WTC11 (cell line): ENCODE measurements around the gene PADI2. TPM values are rescaled to one million over a fixed set of nuclear protein-coding genes. Genes with fewer than 3 reads are reported as not detected.
A peak's percentile ranks its signal among the peaks of the same experiment; 100 is the strongest.

ENCODE experiments used
- ATAC-seq: fragments of 200-7000 bp; cut with Tn5 transposase; 2 replicates; pipeline ENCODE4 v1.10.0; 2021; ENCODE audit warnings: mild to moderate bottlenecking, moderate library complexity
- CTCF ChIA-PET: fragments of 300-600 bp; sonication (Branson Sonifier 250); formaldehyde crosslinking; loops from one replicate; lab custom pipeline; 2021; ENCODE audit warnings: antibody characterized with exemption; lab: Charles Lee
- POLR2A ChIA-PET: fragments of 350-600 bp; sonication (Branson Sonifier 250); formaldehyde crosslinking; loops from one replicate; lab custom pipeline; 2021; ENCODE audit warnings: antibody characterized with exemption; lab: Charles Lee
- DNase-seq: peaks from one replicate; pipeline ENCODE4 v3.0.0; 2021; ENCODE audit warnings: low spot score
- H3K27ac Mint-ChIP-seq: 2 replicates; pipeline ENCODE4 v1.8.0; 2021; ENCODE audit warnings: mixed read lengths
- H3K27me3 Mint-ChIP-seq: 2 replicates; pipeline ENCODE4 v1.8.0; 2021; ENCODE audit warnings: low read depth, mild to moderate bottlenecking, moderate library complexity, mixed read lengths
- H3K36me3 Mint-ChIP-seq: 2 replicates; pipeline ENCODE4 v1.8.0; 2021; ENCODE audit warnings: mixed read lengths
- H3K4me1 Mint-ChIP-seq: 2 replicates; pipeline ENCODE4 v1.8.0; 2022; ENCODE audit warnings: mixed read lengths
- H3K4me3 Mint-ChIP-seq: 2 replicates; pipeline ENCODE4 v1.8.0; 2021; ENCODE audit warnings: mild to moderate bottlenecking, moderate library complexity, mixed read lengths
- H3K9me3 Mint-ChIP-seq: 2 replicates; pipeline ENCODE4 v1.8.0; 2021; ENCODE audit warnings: mixed read lengths
- FOXJ3 ChIP-seq: sonication (generic); formaldehyde crosslinking; IDR thresholded peaks from 2 replicates; pipeline ENCODE4 v1.9.0; 2021; ENCODE audit warnings: missing genetic modification reagents, mild to moderate bottlenecking, borderline replicate concordance
- SMAD4 ChIP-seq: sonication (generic); formaldehyde crosslinking; IDR thresholded peaks from 2 replicates; pipeline ENCODE4 v1.8.0; 2022; ENCODE audit warnings: mild to moderate bottlenecking, missing genetic modification reagents
- TEAD1 ChIP-seq: sonication (generic); formaldehyde crosslinking; IDR thresholded peaks from 2 replicates; pipeline ENCODE4 v1.8.0; 2022; ENCODE audit warnings: mild to moderate bottlenecking, missing genetic modification reagents
- ZNF232 ChIP-seq: sonication (generic); formaldehyde crosslinking; IDR thresholded peaks from 2 replicates; pipeline ENCODE4 v1.8.0; 2022; ENCODE audit warnings: mild to moderate bottlenecking, missing genetic modification reagents
- ZNF423 ChIP-seq: fragments of 250-450 bp; sonication (Bioruptor Pico); IDR thresholded peaks from 2 replicates; pipeline ENCODE4 v2.1.2; 2022; ENCODE audit warnings: mild to moderate bottlenecking, moderate library complexity
- total RNA-seq: library from RNA; stranded (reverse); gene quantifications from 3 replicates; pipeline ENCODE4 v1.2.3, GENCODE V29; 2021
- TF ChIP-seq, protein P1 (sequence below): sonication (generic); formaldehyde crosslinking; IDR thresholded peaks from 2 replicates; pipeline ENCODE4 v1.8.0; 2022; ENCODE audit warnings: missing genetic modification reagents
- TF ChIP-seq, protein P2 (sequence below): sonication (generic); formaldehyde crosslinking; IDR thresholded peaks from 2 replicates; pipeline ENCODE4 v1.8.1; 2023; ENCODE audit warnings: mild to moderate bottlenecking, missing genetic modification reagents, borderline replicate concordance
- TF ChIP-seq, protein P3 (sequence below): fragments of 250-450 bp; sonication (Bioruptor Pico); IDR thresholded peaks from 2 replicates; pipeline ENCODE4 v1.9.0; 2021; ENCODE audit warnings: mild to moderate bottlenecking, borderline replicate concordance
- TF ChIP-seq, protein P4 (sequence below): sonication (generic); formaldehyde crosslinking; IDR thresholded peaks from 2 replicates; pipeline ENCODE4 v1.8.1; 2022; ENCODE audit warnings: low read depth, mild to moderate bottlenecking, moderate library complexity, missing genetic modification reagents, borderline replicate concordance
- TF ChIP-seq, protein P5 (sequence below): sonication (generic); formaldehyde crosslinking; IDR thresholded peaks from 2 replicates; pipeline ENCODE4 v1.8.0; 2022; ENCODE audit warnings: mild to moderate bottlenecking, missing genetic modification reagents
- TF ChIP-seq, protein P6 (sequence below): sonication (generic); formaldehyde crosslinking; IDR thresholded peaks from 2 replicates; pipeline ENCODE4 v1.8.0; 2023; ENCODE audit warnings: missing genetic modification reagents, mild to moderate bottlenecking, borderline replicate concordance
- TF ChIP-seq, protein P7 (sequence below): fragments of 250-450 bp; sonication (Bioruptor Pico); conservative IDR thresholded peaks from 2 replicates; pipeline ENCODE4 v1.9.0; 2021; ENCODE audit warnings: mild to moderate bottlenecking

The PADI2 gene
- total RNA-seq, 1 experiment from 2014 or later, result 3.8 TPM

DNA sequence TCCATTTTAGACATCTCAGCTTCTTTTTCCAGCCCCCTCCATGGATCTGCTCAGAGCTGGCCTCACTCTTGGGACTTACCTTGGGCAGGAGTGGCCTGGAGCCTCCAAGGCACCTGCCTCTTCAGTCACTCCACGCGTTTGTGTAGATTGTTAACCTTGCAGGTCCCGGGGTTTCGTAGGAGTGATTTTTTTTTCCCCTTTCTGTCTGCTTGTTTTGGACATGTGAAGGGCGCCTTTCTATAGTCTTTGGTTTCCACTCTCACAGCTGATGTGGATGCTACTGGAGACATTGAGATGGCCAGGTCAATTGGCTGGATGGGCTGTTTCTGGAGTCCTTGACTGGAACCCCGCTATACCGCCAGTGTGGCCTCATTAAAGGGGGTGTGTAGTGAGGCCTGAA lies 63.5 kb downstream of the PADI2 start (continued):
- TF ChIP-seq, protein P1, sequence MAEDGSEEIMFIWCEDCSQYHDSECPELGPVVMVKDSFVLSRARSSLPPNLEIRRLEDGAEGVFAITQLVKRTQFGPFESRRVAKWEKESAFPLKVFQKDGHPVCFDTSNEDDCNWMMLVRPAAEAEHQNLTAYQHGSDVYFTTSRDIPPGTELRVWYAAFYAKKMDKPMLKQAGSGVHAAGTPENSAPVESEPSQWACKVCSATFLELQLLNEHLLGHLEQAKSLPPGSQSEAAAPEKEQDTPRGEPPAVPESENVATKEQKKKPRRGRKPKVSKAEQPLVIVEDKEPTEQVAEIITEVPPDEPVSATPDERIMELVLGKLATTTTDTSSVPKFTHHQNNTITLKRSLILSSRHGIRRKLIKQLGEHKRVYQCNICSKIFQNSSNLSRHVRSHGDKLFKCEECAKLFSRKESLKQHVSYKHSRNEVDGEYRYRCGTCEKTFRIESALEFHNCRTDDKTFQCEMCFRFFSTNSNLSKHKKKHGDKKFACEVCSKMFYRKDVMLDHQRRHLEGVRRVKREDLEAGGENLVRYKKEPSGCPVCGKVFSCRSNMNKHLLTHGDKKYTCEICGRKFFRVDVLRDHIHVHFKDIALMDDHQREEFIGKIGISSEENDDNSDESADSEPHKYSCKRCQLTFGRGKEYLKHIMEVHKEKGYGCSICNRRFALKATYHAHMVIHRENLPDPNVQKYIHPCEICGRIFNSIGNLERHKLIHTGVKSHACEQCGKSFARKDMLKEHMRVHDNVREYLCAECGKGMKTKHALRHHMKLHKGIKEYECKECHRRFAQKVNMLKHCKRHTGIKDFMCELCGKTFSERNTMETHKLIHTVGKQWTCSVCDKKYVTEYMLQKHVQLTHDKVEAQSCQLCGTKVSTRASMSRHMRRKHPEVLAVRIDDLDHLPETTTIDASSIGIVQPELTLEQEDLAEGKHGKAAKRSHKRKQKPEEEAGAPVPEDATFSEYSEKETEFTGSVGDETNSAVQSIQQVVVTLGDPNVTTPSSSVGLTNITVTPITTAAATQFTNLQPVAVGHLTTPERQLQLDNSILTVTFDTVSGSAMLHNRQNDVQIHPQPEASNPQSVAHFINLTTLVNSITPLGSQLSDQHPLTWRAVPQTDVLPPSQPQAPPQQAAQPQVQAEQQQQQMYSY (CRISPR knock-in tag), result no peak
- TF ChIP-seq, protein P2, sequence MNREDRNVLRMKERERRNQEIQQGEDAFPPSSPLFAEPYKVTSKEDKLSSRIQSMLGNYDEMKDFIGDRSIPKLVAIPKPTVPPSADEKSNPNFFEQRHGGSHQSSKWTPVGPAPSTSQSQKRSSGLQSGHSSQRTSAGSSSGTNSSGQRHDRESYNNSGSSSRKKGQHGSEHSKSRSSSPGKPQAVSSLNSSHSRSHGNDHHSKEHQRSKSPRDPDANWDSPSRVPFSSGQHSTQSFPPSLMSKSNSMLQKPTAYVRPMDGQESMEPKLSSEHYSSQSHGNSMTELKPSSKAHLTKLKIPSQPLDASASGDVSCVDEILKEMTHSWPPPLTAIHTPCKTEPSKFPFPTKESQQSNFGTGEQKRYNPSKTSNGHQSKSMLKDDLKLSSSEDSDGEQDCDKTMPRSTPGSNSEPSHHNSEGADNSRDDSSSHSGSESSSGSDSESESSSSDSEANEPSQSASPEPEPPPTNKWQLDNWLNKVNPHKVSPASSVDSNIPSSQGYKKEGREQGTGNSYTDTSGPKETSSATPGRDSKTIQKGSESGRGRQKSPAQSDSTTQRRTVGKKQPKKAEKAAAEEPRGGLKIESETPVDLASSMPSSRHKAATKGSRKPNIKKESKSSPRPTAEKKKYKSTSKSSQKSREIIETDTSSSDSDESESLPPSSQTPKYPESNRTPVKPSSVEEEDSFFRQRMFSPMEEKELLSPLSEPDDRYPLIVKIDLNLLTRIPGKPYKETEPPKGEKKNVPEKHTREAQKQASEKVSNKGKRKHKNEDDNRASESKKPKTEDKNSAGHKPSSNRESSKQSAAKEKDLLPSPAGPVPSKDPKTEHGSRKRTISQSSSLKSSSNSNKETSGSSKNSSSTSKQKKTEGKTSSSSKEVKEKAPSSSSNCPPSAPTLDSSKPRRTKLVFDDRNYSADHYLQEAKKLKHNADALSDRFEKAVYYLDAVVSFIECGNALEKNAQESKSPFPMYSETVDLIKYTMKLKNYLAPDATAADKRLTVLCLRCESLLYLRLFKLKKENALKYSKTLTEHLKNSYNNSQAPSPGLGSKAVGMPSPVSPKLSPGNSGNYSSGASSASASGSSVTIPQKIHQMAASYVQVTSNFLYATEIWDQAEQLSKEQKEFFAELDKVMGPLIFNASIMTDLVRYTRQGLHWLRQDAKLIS (CRISPR knock-in tag), result no peak
- TF ChIP-seq, all 79 proteins: peak for 0

DNA sequence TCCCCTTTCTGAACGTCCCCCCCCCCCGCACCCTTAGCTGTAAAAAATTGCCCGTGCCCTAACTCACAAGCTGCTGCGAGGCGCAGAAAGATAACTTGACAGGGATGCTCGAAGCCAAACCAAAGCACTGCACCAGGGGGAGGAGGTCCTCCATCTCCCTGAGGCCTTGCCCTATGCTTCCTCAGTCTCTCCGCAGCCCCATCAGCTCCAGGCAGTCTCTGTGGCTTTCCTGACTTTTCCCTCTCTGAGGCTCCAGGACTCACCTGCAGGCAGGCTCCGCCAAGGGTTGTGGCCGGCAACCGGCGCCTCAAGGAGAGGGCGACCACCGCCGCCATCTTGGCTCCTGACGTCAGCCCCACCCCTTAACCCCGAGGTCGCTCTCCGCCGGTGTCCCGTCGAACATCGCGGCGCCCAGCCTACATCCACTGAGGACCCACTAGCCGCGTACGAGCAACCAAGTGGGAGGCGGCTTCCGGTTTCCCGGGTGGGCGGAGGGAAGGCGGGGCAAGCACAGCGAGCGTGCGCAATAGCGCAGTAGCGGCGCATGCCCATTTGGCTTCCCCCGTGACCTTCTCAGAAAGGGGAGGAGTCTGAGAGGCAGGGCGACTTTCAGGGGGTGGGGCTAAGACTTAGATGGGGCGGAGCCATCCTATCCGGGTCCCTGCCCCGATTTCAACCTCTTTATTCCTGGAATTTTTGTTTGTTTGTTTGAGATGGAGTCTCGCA lies 65.4 kb downstream of the PADI2 start, which contains the start of gene SDHB:
Gene SDHB (minus strand): TSS at position 348 of the 726 bp plus-strand sequence. CDS start 13 bp downstream, at position 335.
- DNase-seq (peak; percentile 99), ATAC-seq (peak; percentile 98)
- no peaks in the 10 kb centered on the region for H3K27me3 Mint-ChIP-seq
- peak within 1 kb of the TSS; percentile 95 for H3K27ac Mint-ChIP-seq
- H3K36me3 Mint-ChIP-seq, result peaks cover 7% of the 10 kb centered on the region
- POLR2A ChIA-PET, result no interaction called here
- no peaks in the 10 kb centered on the region for H3K9me3 Mint-ChIP-seq
- H3K4me3 Mint-ChIP-seq, result peak within 1 kb of the TSS; percentile 99
- peaks cover 8% of the 10 kb centered on the region for H3K4me1 Mint-ChIP-seq
- CTCF ChIA-PET, result interaction anchor here (0.7 kb wide), 1 partner anchor 204 kb away, joined by 3 read pairs; no protein-coding TSS in a partner anchor
- TF ChIP-seq FOXJ3 (no peak), SMAD4 (CRISPR knock-in tag) (no peak), TEAD1 (CRISPR knock-in tag) (peak; percentile 56; the same call in 1 of the 2 replicates), ZNF232 (CRISPR knock-in tag) (no peak), ZNF423 (CRISPR knock-in tag) (no peak)
- TF ChIP-seq, protein P3, sequence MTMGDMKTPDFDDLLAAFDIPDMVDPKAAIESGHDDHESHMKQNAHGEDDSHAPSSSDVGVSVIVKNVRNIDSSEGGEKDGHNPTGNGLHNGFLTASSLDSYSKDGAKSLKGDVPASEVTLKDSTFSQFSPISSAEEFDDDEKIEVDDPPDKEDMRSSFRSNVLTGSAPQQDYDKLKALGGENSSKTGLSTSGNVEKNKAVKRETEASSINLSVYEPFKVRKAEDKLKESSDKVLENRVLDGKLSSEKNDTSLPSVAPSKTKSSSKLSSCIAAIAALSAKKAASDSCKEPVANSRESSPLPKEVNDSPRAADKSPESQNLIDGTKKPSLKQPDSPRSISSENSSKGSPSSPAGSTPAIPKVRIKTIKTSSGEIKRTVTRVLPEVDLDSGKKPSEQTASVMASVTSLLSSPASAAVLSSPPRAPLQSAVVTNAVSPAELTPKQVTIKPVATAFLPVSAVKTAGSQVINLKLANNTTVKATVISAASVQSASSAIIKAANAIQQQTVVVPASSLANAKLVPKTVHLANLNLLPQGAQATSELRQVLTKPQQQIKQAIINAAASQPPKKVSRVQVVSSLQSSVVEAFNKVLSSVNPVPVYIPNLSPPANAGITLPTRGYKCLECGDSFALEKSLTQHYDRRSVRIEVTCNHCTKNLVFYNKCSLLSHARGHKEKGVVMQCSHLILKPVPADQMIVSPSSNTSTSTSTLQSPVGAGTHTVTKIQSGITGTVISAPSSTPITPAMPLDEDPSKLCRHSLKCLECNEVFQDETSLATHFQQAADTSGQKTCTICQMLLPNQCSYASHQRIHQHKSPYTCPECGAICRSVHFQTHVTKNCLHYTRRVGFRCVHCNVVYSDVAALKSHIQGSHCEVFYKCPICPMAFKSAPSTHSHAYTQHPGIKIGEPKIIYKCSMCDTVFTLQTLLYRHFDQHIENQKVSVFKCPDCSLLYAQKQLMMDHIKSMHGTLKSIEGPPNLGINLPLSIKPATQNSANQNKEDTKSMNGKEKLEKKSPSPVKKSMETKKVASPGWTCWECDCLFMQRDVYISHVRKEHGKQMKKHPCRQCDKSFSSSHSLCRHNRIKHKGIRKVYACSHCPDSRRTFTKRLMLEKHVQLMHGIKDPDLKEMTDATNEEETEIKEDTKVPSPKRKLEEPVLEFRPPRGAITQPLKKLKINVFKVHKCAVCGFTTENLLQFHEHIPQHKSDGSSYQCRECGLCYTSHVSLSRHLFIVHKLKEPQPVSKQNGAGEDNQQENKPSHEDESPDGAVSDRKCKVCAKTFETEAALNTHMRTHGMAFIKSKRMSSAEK, result no peak
- TF ChIP-seq, protein P4, sequence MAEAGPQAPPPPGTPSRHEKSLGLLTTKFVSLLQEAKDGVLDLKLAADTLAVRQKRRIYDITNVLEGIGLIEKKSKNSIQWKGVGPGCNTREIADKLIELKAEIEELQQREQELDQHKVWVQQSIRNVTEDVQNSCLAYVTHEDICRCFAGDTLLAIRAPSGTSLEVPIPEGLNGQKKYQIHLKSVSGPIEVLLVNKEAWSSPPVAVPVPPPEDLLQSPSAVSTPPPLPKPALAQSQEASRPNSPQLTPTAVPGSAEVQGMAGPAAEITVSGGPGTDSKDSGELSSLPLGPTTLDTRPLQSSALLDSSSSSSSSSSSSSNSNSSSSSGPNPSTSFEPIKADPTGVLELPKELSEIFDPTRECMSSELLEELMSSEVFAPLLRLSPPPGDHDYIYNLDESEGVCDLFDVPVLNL (CRISPR knock-in tag), result no peak
- TF ChIP-seq, protein P5, sequence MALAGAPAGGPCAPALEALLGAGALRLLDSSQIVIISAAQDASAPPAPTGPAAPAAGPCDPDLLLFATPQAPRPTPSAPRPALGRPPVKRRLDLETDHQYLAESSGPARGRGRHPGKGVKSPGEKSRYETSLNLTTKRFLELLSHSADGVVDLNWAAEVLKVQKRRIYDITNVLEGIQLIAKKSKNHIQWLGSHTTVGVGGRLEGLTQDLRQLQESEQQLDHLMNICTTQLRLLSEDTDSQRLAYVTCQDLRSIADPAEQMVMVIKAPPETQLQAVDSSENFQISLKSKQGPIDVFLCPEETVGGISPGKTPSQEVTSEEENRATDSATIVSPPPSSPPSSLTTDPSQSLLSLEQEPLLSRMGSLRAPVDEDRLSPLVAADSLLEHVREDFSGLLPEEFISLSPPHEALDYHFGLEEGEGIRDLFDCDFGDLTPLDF, result no peak
- TF ChIP-seq, protein P6, sequence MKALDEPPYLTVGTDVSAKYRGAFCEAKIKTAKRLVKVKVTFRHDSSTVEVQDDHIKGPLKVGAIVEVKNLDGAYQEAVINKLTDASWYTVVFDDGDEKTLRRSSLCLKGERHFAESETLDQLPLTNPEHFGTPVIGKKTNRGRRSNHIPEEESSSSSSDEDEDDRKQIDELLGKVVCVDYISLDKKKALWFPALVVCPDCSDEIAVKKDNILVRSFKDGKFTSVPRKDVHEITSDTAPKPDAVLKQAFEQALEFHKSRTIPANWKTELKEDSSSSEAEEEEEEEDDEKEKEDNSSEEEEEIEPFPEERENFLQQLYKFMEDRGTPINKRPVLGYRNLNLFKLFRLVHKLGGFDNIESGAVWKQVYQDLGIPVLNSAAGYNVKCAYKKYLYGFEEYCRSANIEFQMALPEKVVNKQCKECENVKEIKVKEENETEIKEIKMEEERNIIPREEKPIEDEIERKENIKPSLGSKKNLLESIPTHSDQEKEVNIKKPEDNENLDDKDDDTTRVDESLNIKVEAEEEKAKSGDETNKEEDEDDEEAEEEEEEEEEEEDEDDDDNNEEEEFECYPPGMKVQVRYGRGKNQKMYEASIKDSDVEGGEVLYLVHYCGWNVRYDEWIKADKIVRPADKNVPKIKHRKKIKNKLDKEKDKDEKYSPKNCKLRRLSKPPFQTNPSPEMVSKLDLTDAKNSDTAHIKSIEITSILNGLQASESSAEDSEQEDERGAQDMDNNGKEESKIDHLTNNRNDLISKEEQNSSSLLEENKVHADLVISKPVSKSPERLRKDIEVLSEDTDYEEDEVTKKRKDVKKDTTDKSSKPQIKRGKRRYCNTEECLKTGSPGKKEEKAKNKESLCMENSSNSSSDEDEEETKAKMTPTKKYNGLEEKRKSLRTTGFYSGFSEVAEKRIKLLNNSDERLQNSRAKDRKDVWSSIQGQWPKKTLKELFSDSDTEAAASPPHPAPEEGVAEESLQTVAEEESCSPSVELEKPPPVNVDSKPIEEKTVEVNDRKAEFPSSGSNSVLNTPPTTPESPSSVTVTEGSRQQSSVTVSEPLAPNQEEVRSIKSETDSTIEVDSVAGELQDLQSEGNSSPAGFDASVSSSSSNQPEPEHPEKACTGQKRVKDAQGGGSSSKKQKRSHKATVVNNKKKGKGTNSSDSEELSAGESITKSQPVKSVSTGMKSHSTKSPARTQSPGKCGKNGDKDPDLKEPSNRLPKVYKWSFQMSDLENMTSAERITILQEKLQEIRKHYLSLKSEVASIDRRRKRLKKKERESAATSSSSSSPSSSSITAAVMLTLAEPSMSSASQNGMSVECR (CRISPR knock-in tag), result peak; percentile 80; the same call in 1 of the 2 replicates
- TF ChIP-seq, protein P7, sequence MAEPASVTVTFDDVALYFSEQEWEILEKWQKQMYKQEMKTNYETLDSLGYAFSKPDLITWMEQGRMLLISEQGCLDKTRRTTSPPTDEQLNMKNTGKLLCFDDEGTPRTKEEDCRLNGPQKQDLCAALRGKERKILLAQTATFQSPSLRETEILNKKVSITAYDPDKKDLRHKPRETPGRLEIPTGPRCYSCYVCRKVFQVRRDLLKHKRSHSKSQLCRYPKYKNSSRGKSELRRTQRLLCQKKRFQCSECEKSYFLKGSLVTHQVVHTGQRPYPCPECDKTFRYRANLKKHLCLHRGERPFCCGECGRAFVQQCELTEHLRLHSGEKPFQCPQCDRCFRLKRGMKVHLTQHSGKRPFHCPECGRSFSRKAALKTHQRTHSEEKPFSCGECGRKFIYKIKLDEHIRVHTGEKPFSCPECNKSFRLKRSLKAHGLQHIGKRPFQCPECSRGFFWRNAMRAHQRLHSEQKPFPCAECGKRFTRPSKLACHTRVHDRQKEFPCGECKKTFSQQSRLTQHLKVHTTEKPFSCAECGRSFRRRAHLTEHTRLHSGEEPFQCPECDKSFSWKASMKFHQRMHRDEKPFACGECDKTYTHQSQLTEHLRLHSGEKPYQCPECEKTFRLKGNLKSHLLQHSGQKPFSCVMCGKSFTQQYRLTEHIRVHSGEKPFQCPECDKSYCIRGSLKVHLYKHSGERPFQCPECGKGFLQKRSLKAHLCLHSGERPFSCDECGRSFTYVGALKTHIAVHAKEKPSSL (CRISPR knock-in tag), result no peak
